Esophagus squamous epithelium (tissue), 5 donors: ENCODE measurements around the gene HTR5A. TPM values are rescaled to one million over a fixed set of nuclear protein-coding genes. Genes with fewer than 3 reads are reported as not detected.

Experiments used
- DNase-seq: peaks from one replicate; lab custom pipeline; 2025; lab: John Stamatoyannopoulos, UW
- H3K27ac ChIP-seq, 4 donors: fragments of 200-600 bp; sonication (generic); one replicate each; pipeline ENCODE4 v1.5.1; 2016 to 2019; ENCODE audit warnings: mild to moderate bottlenecking in 1 of 4
- H3K27me3 ChIP-seq, 4 donors: fragments of 200-600 bp; sonication (generic); 1 replicate in 3 of 4; 2 replicates in 1 of 4; pipeline versions ENCODE4 v1.5.1 to v1.6.0; 2017 to 2021; ENCODE audit warnings: antibody characterized with exemption in 1 of 4
- H3K36me3 ChIP-seq, 3 donors: fragments of 200-600 bp; sonication (generic); one replicate each; pipeline ENCODE4 v1.5.1; 2016 to 2019
- H3K4me1 ChIP-seq, 3 donors: fragments of 200-600 bp; sonication (generic); one replicate each; pipeline ENCODE4 v1.5.1; 2017 to 2019
- H3K4me3 ChIP-seq, 4 donors: fragments of 200-600 bp; sonication (generic); 1 replicate in 3 of 4; 2 replicates in 1 of 4; pipeline ENCODE4 v1.5.1; 2016 to 2019; ENCODE audit warnings: mild to moderate bottlenecking in 2 of 4, moderate library complexity in 1 of 4
- H3K9me3 ChIP-seq, 3 donors: fragments of 200-600 bp; sonication (generic); one replicate each; pipeline ENCODE4 v1.5.1; 2016 to 2019
- POLR2A ChIP-seq, 4 donors: fragments of 450-650 bp; IDR thresholded peaks; one replicate each; pipeline ENCODE4 v1.6.1; 2017; ENCODE audit warnings: antibody characterized with exemption in 4 of 4, mild to moderate bottlenecking in 4 of 4, moderate library complexity in 3 of 4
- WGBS, 2 donors: methylation state at CpG; one replicate each; pipeline ENCODE4 v1.1.5; 2018; 5-methylcytosine and 5-hydroxymethylcytosine counted together
- intact Hi-C: fragments of 100-400 bp; cut with DNase I; formaldehyde crosslinking; loops from one replicate; pipeline ENCODE4 v1.15.0; 2022
- small RNA-seq, 4 donors: library from RNA; depleted of rRNA; stranded (forward); fragments of <200 nt; gene quantifications; one replicate each; pipeline ENCODE3, GENCODE V24; 2016
- total RNA-seq, 4 donors: library from RNA; depleted of rRNA; stranded (reverse); fragments of >200 nt; gene quantifications; one replicate each; pipeline ENCODE4 v1.1.0, GENCODE V29; 2016
- TF ChIP-seq, protein P1 (sequence below), 6 experiments: fragments of 450-650 bp in 4 of 6; fragments of 200-600 bp in 2 of 6; sonication (generic) in 2 of 6; IDR thresholded peaks; one replicate each; pipeline ENCODE4 v1.5.1; 2016 to 2019; ENCODE audit warnings: antibody characterized with exemption in 6 of 6, mild to moderate bottlenecking in 4 of 6, moderate library complexity in 4 of 6
- donor health status: DM: yes; HTN: yes; CAD: no.

The HTR5A gene
- total RNA-seq, 4 donors from 2014 or later: not detected

DNA sequence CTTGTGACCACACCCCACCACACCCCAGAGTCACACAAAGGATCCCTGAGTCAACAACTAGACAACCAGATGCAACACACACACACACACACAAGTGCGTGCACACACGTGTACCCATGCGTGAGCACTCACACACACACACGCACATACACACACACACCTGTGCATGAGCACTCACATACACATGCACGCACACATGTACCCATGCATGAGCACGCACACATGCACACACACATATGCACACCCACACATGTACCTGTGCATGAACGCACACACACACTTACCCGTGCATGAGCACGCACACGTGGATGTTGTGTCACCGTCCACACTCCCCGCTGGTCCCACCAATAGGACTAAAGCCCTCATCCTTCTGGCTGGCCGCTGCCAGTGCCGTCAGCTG is 60.4 kb downstream of the HTR5A start:
- no peak for TF ChIP-seq POLR2A (IDR thresholded peaks at IDR 0.05)
- TF ChIP-seq, protein P1, sequence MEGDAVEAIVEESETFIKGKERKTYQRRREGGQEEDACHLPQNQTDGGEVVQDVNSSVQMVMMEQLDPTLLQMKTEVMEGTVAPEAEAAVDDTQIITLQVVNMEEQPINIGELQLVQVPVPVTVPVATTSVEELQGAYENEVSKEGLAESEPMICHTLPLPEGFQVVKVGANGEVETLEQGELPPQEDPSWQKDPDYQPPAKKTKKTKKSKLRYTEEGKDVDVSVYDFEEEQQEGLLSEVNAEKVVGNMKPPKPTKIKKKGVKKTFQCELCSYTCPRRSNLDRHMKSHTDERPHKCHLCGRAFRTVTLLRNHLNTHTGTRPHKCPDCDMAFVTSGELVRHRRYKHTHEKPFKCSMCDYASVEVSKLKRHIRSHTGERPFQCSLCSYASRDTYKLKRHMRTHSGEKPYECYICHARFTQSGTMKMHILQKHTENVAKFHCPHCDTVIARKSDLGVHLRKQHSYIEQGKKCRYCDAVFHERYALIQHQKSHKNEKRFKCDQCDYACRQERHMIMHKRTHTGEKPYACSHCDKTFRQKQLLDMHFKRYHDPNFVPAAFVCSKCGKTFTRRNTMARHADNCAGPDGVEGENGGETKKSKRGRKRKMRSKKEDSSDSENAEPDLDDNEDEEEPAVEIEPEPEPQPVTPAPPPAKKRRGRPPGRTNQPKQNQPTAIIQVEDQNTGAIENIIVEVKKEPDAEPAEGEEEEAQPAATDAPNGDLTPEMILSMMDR (IDR thresholded peaks at IDR 0.05): no peak
- H3K9me3 ChIP-seq: no peaks in the 10 kb centered on the region
- no peak overlapping the region for H3K4me3 ChIP-seq
- no peak for DNase-seq
- intact Hi-C loops: no loop called here
- H3K4me1 ChIP-seq: no peaks in the 10 kb centered on the region
- H3K36me3 ChIP-seq: no peaks in the 10 kb centered on the region
- whole genome bisulfite sequencing, 2 donors: 92 to 99% methylated on average over 12 of the region's 14 CpGs
- H3K27me3 ChIP-seq: no peaks in the 10 kb centered on the region
- no peak overlapping the region for H3K27ac ChIP-seq

DNA sequence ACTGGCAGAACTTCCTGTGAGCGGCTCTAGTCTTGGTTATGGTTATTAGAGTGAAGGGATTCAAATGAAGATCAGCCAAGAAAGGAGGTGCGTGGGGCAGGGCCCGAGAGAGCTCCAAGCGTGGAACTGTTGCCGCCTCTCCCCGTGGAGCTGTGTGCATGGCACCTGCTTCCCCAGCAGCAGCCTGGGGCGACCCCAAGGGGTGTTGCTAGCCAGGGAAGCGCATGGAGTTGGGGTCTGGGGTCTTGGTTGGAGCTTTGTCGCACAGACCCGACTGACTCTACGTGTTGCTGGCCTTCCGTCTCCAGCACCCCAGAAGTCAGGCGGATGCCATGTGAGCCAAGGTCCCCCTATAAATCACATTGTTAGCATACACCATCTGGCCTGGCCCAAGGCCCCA is 61.0 kb downstream of the HTR5A start:
- H3K36me3 ChIP-seq: no peaks in the 10 kb centered on the region
- H3K27me3 ChIP-seq: no peaks in the 10 kb centered on the region
- H3K4me3 ChIP-seq: no peak overlapping the region
- intact Hi-C loops: no loop called here
- no peak for TF ChIP-seq POLR2A (IDR thresholded peaks at IDR 0.05)
- TF ChIP-seq, protein P1 (IDR thresholded peaks at IDR 0.05): no peak
- no peaks in the 10 kb centered on the region for H3K4me1 ChIP-seq
- H3K9me3 ChIP-seq: no peaks in the 10 kb centered on the region
- DNase-seq: no peak
- no peak overlapping the region for H3K27ac ChIP-seq
- WGBS, 2 donors: 73 to 87% methylated on average over 7 to 8 of the region's 13 CpGs

DNA sequence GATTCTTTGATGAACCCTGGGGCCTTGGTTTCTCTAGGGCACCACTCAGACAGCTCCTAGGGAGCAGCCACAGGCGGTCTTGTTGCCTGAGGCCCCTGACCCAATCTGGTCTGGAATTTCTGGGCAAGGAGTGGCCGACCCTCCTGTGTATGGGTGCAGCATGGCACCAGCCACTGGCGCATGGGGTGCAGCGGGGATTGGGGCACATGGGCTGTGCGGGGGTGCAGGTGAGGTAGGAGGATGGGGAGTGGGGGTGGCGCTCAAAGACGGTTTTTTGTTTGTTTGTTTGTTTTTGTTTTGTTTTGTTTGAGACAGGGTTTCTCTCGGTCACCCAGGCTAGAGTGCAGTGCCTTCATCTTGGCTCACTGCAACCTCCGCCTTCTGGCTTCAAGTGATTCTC is 62.3 kb downstream of the HTR5A start:
- H3K4me3 ChIP-seq: no peak overlapping the region
- no peaks in the 10 kb centered on the region for H3K4me1 ChIP-seq
- H3K27ac ChIP-seq: no peak overlapping the region
- TF ChIP-seq, protein P1 (IDR thresholded peaks at IDR 0.05): no peak
- no peak for TF ChIP-seq POLR2A (IDR thresholded peaks at IDR 0.05)
- peaks cover 0 to 5% (median 0%) of the 10 kb centered on the region in 3 donors for H3K9me3 ChIP-seq
- intact Hi-C loops: no loop called here
- 52 to 68% methylated on average over 4 to 6 of the region's 9 CpGs for WGBS, 2 donors
- no peaks in the 10 kb centered on the region for H3K27me3 ChIP-seq
- DNase-seq: no peak
- H3K36me3 ChIP-seq: no peaks in the 10 kb centered on the region

DNA sequence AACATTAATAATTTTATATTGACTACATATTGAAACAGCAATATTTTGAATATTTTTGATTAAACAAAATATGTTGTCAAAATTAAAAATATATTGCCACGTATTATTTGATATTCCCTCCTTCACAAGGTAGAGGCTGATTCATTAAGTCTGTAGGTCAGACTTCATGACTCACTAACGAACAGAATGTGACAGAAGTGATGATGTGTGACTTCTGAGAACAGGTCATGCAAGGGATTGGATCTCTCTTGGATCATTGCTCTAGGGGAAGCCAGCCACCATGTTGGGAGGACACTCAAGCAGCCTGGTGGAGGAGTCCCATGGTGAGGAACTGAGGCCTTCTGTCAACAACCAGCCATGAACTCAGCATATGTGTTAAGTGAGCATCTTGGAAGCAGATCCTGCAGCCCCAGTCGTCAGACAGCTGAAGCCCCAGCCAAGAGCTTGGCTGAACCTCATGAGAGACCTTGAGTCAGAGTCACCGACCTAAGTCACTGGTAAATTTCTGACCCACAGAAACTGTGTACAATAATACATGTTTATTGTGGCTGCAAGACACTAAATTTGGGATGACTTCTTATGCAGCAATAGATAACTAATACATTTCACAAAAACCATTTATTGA is 66.6 kb downstream of the HTR5A start:
- Histone ChIP-seq H3K27ac (no peak overlapping the region), H3K4me3 (no peak overlapping the region), H3K4me1 (no peaks in the 10 kb centered on the region), H3K36me3 (no peaks in the 10 kb centered on the region), H3K9me3 (peaks cover 0 to 5% (median 0%) of the 10 kb centered on the region in 3 donors), H3K27me3 (peaks cover 0 to 18% (median 0%) of the 10 kb centered on the region in 4 donors)
- WGBS, 2 donors: 43 to 60% methylated on average over 4 of the region's 4 CpGs
- TF ChIP-seq, protein P1 (IDR thresholded peaks at IDR 0.05): no peak
- no peak for TF ChIP-seq POLR2A (IDR thresholded peaks at IDR 0.05)
- DNase-seq: no peak
- intact Hi-C loops: no loop called here

Small RNAs within 50 kb of the gene (small RNA-seq; reads per million reads assigned to genes)
- 0 reads per million in 4 donors for gene AC092628.1

Other genes with a start within 250 kb of the HTR5A start
- 10 to 100 TPM in 2 of 4 donors, 1 to 10 TPM in 2; 5.8 to 15.4 (median 11.3) TPM for gene PAXIP1, start 67.2 kb upstream of the HTR5A start, total RNA-seq
- 10 to 100 TPM; 24.7 to 77.6 (median 64.6) TPM for gene INSIG1, start 227.6 kb downstream of the HTR5A start, total RNA-seq